Neural cell (in vitro differentiated cells): ENCODE measurements around the gene PPM1N. TPM values are rescaled to one million over a fixed set of nuclear protein-coding genes. Genes with fewer than 3 reads are reported as not detected.

ENCODE experiments used
- H2AFZ ChIP-seq: fragments of 200-600, 300-800 bp; sonication (generic), shearing (Covaris generic); 2 replicates; pipeline ENCODE4 v1.6.0; 2014; ENCODE audit warnings: low read depth, mild to moderate bottlenecking, antibody characterized with exemption, low read length, moderate library complexity
- H3F3A ChIP-seq: fragments of 200-600 bp; shearing (Covaris generic); 2 replicates; pipeline ENCODE4 v1.6.1; 2016; ENCODE audit warnings: mild to moderate bottlenecking, moderate library complexity, mixed read lengths, antibody characterized with exemption, low read length; ENCODE audit not compliant: insufficient read depth, poor library complexity, severe bottlenecking
- H3K27ac ChIP-seq: fragments of 200-600, 300-800 bp; sonication (generic), shearing (Covaris generic); 2 replicates; pipeline ENCODE4 v1.5.1; 2014; ENCODE audit warnings: mild to moderate bottlenecking, low read length, moderate library complexity
- H3K27me3 ChIP-seq: fragments of 300-800, 200-600 bp; sonication (generic), shearing (Covaris generic); 2 replicates; pipeline ENCODE4 v1.6.0; 2014; ENCODE audit warnings: mild to moderate bottlenecking, low read depth, low read length, moderate library complexity; ENCODE audit not compliant: insufficient read depth
- H3K36me3 ChIP-seq: fragments of 300-800, 200-600 bp; sonication (generic), shearing (Covaris generic); 2 replicates; pipeline ENCODE4 v1.5.1; 2014; ENCODE audit warnings: mild to moderate bottlenecking, antibody characterized with exemption, low read length, moderate library complexity; ENCODE audit not compliant: insufficient read depth
- H3K4me2 ChIP-seq: fragments of 300-800, 200-600 bp; sonication (generic), shearing (Covaris generic); 2 replicates; pipeline ENCODE4 v1.6.0; 2014; ENCODE audit warnings: mild to moderate bottlenecking, low read length
- H3K4me3 ChIP-seq: fragments of 300-800, 200-600 bp; sonication (generic), shearing (Covaris generic); 2 replicates; pipeline ENCODE4 v1.5.1; 2014; ENCODE audit warnings: mild to moderate bottlenecking, low read length, moderate library complexity
- H3K79me2 ChIP-seq: fragments of 200-600 bp; shearing (Covaris generic); replicated peaks from 2 replicates; pipeline ENCODE4 v1.6.0; 2014; ENCODE audit warnings: mild to moderate bottlenecking, low read length, moderate library complexity; ENCODE audit not compliant: insufficient read depth
- H3K9ac ChIP-seq: fragments of 300-800, 200-600 bp; sonication (generic), shearing (Covaris generic); 2 replicates; pipeline ENCODE4 v1.6.1; 2016; ENCODE audit warnings: mild to moderate bottlenecking, low read length, mixed read lengths
- H3K9me2 ChIP-seq: fragments of 200-600 bp; shearing (Covaris generic); 2 replicates; pipeline ENCODE4 v1.6.1; 2016; ENCODE audit warnings: mild to moderate bottlenecking, low read length, mixed read lengths; ENCODE audit not compliant: insufficient read depth
- H3K9me3 ChIP-seq: fragments of 200-600, 300-800 bp; sonication (generic), shearing (Covaris generic); 2 replicates; pipeline ENCODE4 v1.6.1; 2016; ENCODE audit warnings: mild to moderate bottlenecking, mixed run types, low read length, moderate library complexity, mixed read lengths
- H4K20me1 ChIP-seq: fragments of 200-600 bp; shearing (Covaris generic); 2 replicates; pipeline ENCODE4 v1.6.1; 2016; ENCODE audit warnings: mild to moderate bottlenecking, mixed run types; ENCODE audit not compliant: insufficient read depth
- EP300 ChIP-seq: fragments of 450-650 bp; conservative IDR thresholded peaks from 2 replicates; pipeline ENCODE4 v1.6.1; 2014; ENCODE audit warnings: antibody characterized with exemption, mild to moderate bottlenecking, moderate library complexity; ENCODE audit not compliant: poor library complexity, severe bottlenecking
- EZH2 ChIP-seq: fragments of 200-600, 300-800 bp; shearing (Covaris generic), sonication (generic); IDR thresholded peaks from 2 replicates; pipeline ENCODE4 v1.6.1; 2014; ENCODE audit warnings: antibody characterized with exemption, low read length, borderline replicate concordance, mild to moderate bottlenecking; ENCODE audit not compliant: insufficient read depth, poor library complexity, severe bottlenecking
- MXI1 ChIP-seq: fragments of 450-650 bp; conservative IDR thresholded peaks from 2 replicates; pipeline ENCODE4 v1.6.1; 2014; ENCODE audit warnings: antibody characterized with exemption, mild to moderate bottlenecking; ENCODE audit not compliant: poor library complexity, severe bottlenecking
- POLR2AphosphoS5 ChIP-seq: IDR thresholded peaks from 2 replicates; pipeline ENCODE4 v1.6.1; 2012
- RAD21 ChIP-seq: fragments of 450-650 bp; conservative IDR thresholded peaks from 2 replicates; pipeline ENCODE4 v1.6.1; 2014; ENCODE audit warnings: antibody characterized with exemption, mild to moderate bottlenecking, moderate library complexity
- SMC3 ChIP-seq: fragments of 450-650 bp; conservative IDR thresholded peaks from 2 replicates; pipeline ENCODE4 v1.6.1; 2014; ENCODE audit warnings: antibody characterized with exemption, mild to moderate bottlenecking, moderate library complexity; ENCODE audit not compliant: poor library complexity
- TAF1 ChIP-seq: IDR thresholded peaks from 2 replicates; pipeline ENCODE4 v1.6.1; 2012; ENCODE audit warnings: low read depth
- polyA plus RNA-seq: library from polyadenylated mRNA; depleted of rRNA; stranded (reverse); fragments of >200 nt; gene quantifications from 2 replicates; pipeline ENCODE4 v1.2.3, GENCODE V29; 2014
- TF ChIP-seq, protein P1 (sequence below): IDR thresholded peaks from 2 replicates; pipeline ENCODE4 v1.6.1; 2012; ENCODE audit warnings: borderline replicate concordance
- TF ChIP-seq, protein P2 (sequence below): fragments of 450-650 bp; IDR thresholded peaks from 2 replicates; pipeline ENCODE4 v1.5.1; 2014; ENCODE audit warnings: antibody characterized with exemption, mild to moderate bottlenecking, moderate library complexity; ENCODE audit not compliant: poor library complexity, severe bottlenecking

PPM1N gene
- polyA plus RNA-seq, 1 donor from 2014 or later: 1.0 TPM

DNA sequence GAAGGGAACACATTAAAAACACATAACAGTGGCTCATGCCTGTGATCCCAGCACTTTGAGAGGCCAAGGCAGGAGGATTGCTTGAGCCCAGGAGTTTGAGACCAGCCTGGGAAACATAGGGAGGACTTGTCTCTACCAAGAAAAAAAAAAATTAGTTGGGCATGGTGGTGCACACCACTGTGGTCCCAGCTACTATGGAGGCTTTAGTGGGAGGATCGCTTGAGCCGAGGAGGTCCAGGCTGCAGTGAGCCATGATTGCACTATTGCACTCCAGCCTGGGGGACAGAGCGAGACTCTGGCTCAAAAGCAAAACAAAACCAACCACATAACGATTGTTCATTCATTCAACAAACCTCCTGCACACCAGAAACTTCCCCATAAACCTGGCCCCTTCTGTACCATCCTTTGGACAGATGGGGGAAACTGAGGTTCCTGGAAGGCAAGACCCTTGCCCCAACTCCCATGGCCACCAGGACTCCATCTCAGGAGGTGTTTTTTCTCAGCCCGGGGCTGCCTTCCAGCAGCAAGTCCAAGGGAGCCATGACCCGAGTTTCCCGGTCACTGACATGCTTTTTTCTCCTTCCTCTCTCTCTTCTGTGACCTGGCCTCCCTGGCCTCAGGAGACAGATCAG lies 26.2 kb upstream of the PPM1N start:
- Histone ChIP-seq H3K4me3 (no peak overlapping the region), H2AFZ (no peak overlapping the region), H3K36me3 (no peaks in the 10 kb centered on the region), H3K9me2 (no peaks in the 10 kb centered on the region), H3K9ac (no peak overlapping the region), H3K4me2 (no peak overlapping the region), H3F3A (no peaks in the 10 kb centered on the region), H3K27ac (no peak overlapping the region), H4K20me1 (no peaks in the 10 kb centered on the region), H3K79me2 (no peaks in the 10 kb centered on the region), H3K27me3 (peaks cover 20% of the 10 kb centered on the region), H3K9me3 (no peaks in the 10 kb centered on the region)
- TF ChIP-seq TAF1 (no peak), RAD21 (no peak), MXI1 (no peak), EZH2 (no peak), EP300 (no peak), SMC3 (no peak), POLR2AphosphoS5 (no peak)
- TF ChIP-seq, protein P1, sequence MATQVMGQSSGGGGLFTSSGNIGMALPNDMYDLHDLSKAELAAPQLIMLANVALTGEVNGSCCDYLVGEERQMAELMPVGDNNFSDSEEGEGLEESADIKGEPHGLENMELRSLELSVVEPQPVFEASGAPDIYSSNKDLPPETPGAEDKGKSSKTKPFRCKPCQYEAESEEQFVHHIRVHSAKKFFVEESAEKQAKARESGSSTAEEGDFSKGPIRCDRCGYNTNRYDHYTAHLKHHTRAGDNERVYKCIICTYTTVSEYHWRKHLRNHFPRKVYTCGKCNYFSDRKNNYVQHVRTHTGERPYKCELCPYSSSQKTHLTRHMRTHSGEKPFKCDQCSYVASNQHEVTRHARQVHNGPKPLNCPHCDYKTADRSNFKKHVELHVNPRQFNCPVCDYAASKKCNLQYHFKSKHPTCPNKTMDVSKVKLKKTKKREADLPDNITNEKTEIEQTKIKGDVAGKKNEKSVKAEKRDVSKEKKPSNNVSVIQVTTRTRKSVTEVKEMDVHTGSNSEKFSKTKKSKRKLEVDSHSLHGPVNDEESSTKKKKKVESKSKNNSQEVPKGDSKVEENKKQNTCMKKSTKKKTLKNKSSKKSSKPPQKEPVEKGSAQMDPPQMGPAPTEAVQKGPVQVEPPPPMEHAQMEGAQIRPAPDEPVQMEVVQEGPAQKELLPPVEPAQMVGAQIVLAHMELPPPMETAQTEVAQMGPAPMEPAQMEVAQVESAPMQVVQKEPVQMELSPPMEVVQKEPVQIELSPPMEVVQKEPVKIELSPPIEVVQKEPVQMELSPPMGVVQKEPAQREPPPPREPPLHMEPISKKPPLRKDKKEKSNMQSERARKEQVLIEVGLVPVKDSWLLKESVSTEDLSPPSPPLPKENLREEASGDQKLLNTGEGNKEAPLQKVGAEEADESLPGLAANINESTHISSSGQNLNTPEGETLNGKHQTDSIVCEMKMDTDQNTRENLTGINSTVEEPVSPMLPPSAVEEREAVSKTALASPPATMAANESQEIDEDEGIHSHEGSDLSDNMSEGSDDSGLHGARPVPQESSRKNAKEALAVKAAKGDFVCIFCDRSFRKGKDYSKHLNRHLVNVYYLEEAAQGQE: no peak
- TF ChIP-seq, protein P2, sequence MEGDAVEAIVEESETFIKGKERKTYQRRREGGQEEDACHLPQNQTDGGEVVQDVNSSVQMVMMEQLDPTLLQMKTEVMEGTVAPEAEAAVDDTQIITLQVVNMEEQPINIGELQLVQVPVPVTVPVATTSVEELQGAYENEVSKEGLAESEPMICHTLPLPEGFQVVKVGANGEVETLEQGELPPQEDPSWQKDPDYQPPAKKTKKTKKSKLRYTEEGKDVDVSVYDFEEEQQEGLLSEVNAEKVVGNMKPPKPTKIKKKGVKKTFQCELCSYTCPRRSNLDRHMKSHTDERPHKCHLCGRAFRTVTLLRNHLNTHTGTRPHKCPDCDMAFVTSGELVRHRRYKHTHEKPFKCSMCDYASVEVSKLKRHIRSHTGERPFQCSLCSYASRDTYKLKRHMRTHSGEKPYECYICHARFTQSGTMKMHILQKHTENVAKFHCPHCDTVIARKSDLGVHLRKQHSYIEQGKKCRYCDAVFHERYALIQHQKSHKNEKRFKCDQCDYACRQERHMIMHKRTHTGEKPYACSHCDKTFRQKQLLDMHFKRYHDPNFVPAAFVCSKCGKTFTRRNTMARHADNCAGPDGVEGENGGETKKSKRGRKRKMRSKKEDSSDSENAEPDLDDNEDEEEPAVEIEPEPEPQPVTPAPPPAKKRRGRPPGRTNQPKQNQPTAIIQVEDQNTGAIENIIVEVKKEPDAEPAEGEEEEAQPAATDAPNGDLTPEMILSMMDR: no peak

DNA sequence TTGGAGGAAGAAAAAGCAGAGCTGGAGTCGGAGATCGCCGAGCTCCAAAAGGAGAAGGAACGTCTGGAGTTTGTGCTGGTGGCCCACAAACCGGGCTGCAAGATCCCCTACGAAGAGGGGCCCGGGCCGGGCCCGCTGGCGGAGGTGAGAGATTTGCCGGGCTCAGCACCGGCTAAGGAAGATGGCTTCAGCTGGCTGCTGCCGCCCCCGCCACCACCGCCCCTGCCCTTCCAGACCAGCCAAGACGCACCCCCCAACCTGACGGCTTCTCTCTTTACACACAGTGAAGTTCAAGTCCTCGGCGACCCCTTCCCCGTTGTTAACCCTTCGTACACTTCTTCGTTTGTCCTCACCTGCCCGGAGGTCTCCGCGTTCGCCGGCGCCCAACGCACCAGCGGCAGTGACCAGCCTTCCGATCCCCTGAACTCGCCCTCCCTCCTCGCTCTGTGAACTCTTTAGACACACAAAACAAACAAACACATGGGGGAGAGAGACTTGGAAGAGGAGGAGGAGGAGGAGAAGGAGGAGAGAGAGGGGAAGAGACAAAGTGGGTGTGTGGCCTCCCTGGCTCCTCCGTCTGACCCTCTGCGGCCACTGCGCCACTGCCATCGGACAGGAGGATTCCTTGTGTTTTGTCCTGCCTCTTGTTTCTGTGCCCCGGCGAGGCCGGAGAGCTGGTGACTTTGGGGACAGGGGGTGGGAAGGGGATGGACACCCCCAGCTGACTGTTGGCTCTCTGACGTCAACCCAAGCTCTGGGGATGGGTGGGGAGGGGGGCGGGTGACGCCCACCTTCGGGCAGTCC lies 25.5 kb upstream of the PPM1N start:
- no peak overlapping the region for H2AFZ ChIP-seq
- H4K20me1 ChIP-seq: no peaks in the 10 kb centered on the region
- H3K9ac ChIP-seq: no peak overlapping the region
- H3K36me3 ChIP-seq: no peaks in the 10 kb centered on the region
- no peaks in the 10 kb centered on the region for H3K9me3 ChIP-seq
- no peak for TF ChIP-seq EP300
- TF ChIP-seq SMC3: no peak
- TF ChIP-seq TAF1: no peak
- no peak for TF ChIP-seq POLR2AphosphoS5
- TF ChIP-seq EZH2: no peak
- no peak for TF ChIP-seq MXI1
- TF ChIP-seq, protein P1: no peak
- TF ChIP-seq, protein P2: no peak
- no peak for TF ChIP-seq RAD21
- H3K27ac ChIP-seq: no peak overlapping the region
- no peaks in the 10 kb centered on the region for H3K79me2 ChIP-seq
- H3K4me3 ChIP-seq: no peak overlapping the region
- H3K9me2 ChIP-seq: no peaks in the 10 kb centered on the region
- peaks cover 20% of the 10 kb centered on the region for H3K27me3 ChIP-seq
- no peaks in the 10 kb centered on the region for H3F3A ChIP-seq
- H3K4me2 ChIP-seq: no peak overlapping the region
